ENCODE data around the gene SPDYE2B. TPM values are rescaled to one million over a fixed set of nuclear protein-coding genes. Genes with fewer than 3 reads are reported as not detected.
A peak's percentile ranks its signal among the peaks of the same experiment; 100 is the strongest.
"Not testable (repeated sequence)": the region's sequence is repeated elsewhere in the genome, so short reads cannot be mapped to it uniquely, and the experiment has no call there.

The SPDYE2B gene
- polyA plus RNA-seq, 1 donor (not counting 4 experiments of a cell fraction or from before 2014, with no cell fraction given) = not detected

- H3K9ac ChIP-seq (ENCODE audit: control insufficient read depth, extremely low read depth, insufficient read depth, low read length); H3K9me3 ChIP-seq (ENCODE audit: control insufficient read depth, low read depth, low read length); H3K36me3 ChIP-seq (ENCODE audit: control insufficient read depth in 2 of 2, extremely low read depth in 1 of 2, insufficient read depth in 2 of 2, low read length in 2 of 2); dilution Hi-C loops (cut with MboI; ENCODE audit: extremely low pct_ligation_motif_present, low sequenced_read_pairs); H2AFZ ChIP-seq (ENCODE audit: control insufficient read depth, low read length); H3K4me3 ChIP-seq (ENCODE audit: control insufficient read depth in 2 of 3, extremely low read depth in 1 of 3, insufficient read depth in 2 of 3, low read depth in 1 of 3, low read length in 3 of 3); DNase-seq (ENCODE audit: low read depth, low spot score); H3K79me2 ChIP-seq (ENCODE audit: control insufficient read depth, insufficient read depth, low read length); H3K4me2 ChIP-seq (ENCODE audit: control insufficient read depth, extremely low read depth, insufficient read depth, low read depth, low read length); H3K4me1 ChIP-seq (ENCODE audit: control insufficient read depth, extremely low read depth, insufficient read depth, low read length); H4K20me1 ChIP-seq (ENCODE audit: control insufficient read depth, extremely low read depth, insufficient read depth, low read length); H3K9me1 ChIP-seq (ENCODE audit: control insufficient read depth, extremely low read depth, insufficient read depth, low read length); H3K27me3 ChIP-seq (ENCODE audit: control insufficient read depth, extremely low read depth, insufficient read depth, low read length); H3K27ac ChIP-seq (ENCODE audit: control insufficient read depth, insufficient read depth, low read length): not testable (repeated sequence)
- peak; percentile 69 for FAIRE-seq
These were observed 39.7 kb upstream of the SPDYE2B start for GRCh38 chr7:102610441-102610840.

GRCh38 chr7:102611013-102611674, 39.0 kb upstream of the SPDYE2B start:
- H3K79me2 ChIP-seq (ENCODE audit: control insufficient read depth, insufficient read depth, low read length); dilution Hi-C loops (cut with MboI; ENCODE audit: extremely low pct_ligation_motif_present, low sequenced_read_pairs); FAIRE-seq; DNase-seq (ENCODE audit: low read depth, low spot score); H3K4me1 ChIP-seq (ENCODE audit: control insufficient read depth, extremely low read depth, insufficient read depth, low read length); H2AFZ ChIP-seq (ENCODE audit: control insufficient read depth, low read length); H3K27me3 ChIP-seq (ENCODE audit: control insufficient read depth, extremely low read depth, insufficient read depth, low read length); H3K4me2 ChIP-seq (ENCODE audit: control insufficient read depth, extremely low read depth, insufficient read depth, low read depth, low read length); H4K20me1 ChIP-seq (ENCODE audit: control insufficient read depth, extremely low read depth, insufficient read depth, low read length); H3K9me3 ChIP-seq (ENCODE audit: control insufficient read depth, low read depth, low read length); H3K9me1 ChIP-seq (ENCODE audit: control insufficient read depth, extremely low read depth, insufficient read depth, low read length); H3K9ac ChIP-seq (ENCODE audit: control insufficient read depth, extremely low read depth, insufficient read depth, low read length); H3K4me3 ChIP-seq (ENCODE audit: control insufficient read depth in 2 of 3, extremely low read depth in 1 of 3, insufficient read depth in 2 of 3, low read depth in 1 of 3, low read length in 3 of 3); H3K27ac ChIP-seq (ENCODE audit: control insufficient read depth, insufficient read depth, low read length); H3K36me3 ChIP-seq (ENCODE audit: control insufficient read depth in 2 of 2, extremely low read depth in 1 of 2, insufficient read depth in 2 of 2, low read length in 2 of 2): not testable (repeated sequence)

- H3K79me2 ChIP-seq (ENCODE audit: control insufficient read depth, insufficient read depth, low read length); H3K9ac ChIP-seq (ENCODE audit: control insufficient read depth, extremely low read depth, insufficient read depth, low read length); DNase-seq (ENCODE audit: low read depth, low spot score); H3K4me2 ChIP-seq (ENCODE audit: control insufficient read depth, extremely low read depth, insufficient read depth, low read depth, low read length); H3K4me1 ChIP-seq (ENCODE audit: control insufficient read depth, extremely low read depth, insufficient read depth, low read length); H3K9me3 ChIP-seq (ENCODE audit: control insufficient read depth, low read depth, low read length); H2AFZ ChIP-seq (ENCODE audit: control insufficient read depth, low read length); H3K9me1 ChIP-seq (ENCODE audit: control insufficient read depth, extremely low read depth, insufficient read depth, low read length); dilution Hi-C loops (cut with MboI; ENCODE audit: extremely low pct_ligation_motif_present, low sequenced_read_pairs); H3K27ac ChIP-seq (ENCODE audit: control insufficient read depth, insufficient read depth, low read length); FAIRE-seq; H4K20me1 ChIP-seq (ENCODE audit: control insufficient read depth, extremely low read depth, insufficient read depth, low read length); H3K27me3 ChIP-seq (ENCODE audit: control insufficient read depth, extremely low read depth, insufficient read depth, low read length); H3K4me3 ChIP-seq (ENCODE audit: control insufficient read depth in 2 of 3, extremely low read depth in 1 of 3, insufficient read depth in 2 of 3, low read depth in 1 of 3, low read length in 3 of 3); H3K36me3 ChIP-seq (ENCODE audit: control insufficient read depth in 2 of 2, extremely low read depth in 1 of 2, insufficient read depth in 2 of 2, low read length in 2 of 2): not testable (repeated sequence)
These were observed 38.3 kb upstream of the SPDYE2B start for GRCh38 chr7:102611675-102612325.

- not testable (repeated sequence) for H3K36me3 ChIP-seq (ENCODE audit: control insufficient read depth in 2 of 2, extremely low read depth in 1 of 2, insufficient read depth in 2 of 2, low read length in 2 of 2); H3K4me2 ChIP-seq (ENCODE audit: control insufficient read depth, extremely low read depth, insufficient read depth, low read depth, low read length)
These were observed 36.4 kb upstream of the SPDYE2B start for GRCh38 chr7:102613575-102614345.

More at GRCh38 chr7:102613575-102614345, 36.4 kb upstream of the SPDYE2B start:
- H2AFZ ChIP-seq (ENCODE audit: control insufficient read depth, low read length); H3K9me1 ChIP-seq (ENCODE audit: control insufficient read depth, extremely low read depth, insufficient read depth, low read length); H3K9ac ChIP-seq (ENCODE audit: control insufficient read depth, extremely low read depth, insufficient read depth, low read length); DNase-seq (ENCODE audit: low read depth, low spot score); H3K4me1 ChIP-seq (ENCODE audit: control insufficient read depth, extremely low read depth, insufficient read depth, low read length); H3K9me3 ChIP-seq (ENCODE audit: control insufficient read depth, low read depth, low read length); FAIRE-seq; H3K27me3 ChIP-seq (ENCODE audit: control insufficient read depth, extremely low read depth, insufficient read depth, low read length); dilution Hi-C loops (cut with MboI; ENCODE audit: extremely low pct_ligation_motif_present, low sequenced_read_pairs); H3K4me3 ChIP-seq (ENCODE audit: control insufficient read depth in 2 of 3, extremely low read depth in 1 of 3, insufficient read depth in 2 of 3, low read depth in 1 of 3, low read length in 3 of 3); H3K79me2 ChIP-seq (ENCODE audit: control insufficient read depth, insufficient read depth, low read length); H4K20me1 ChIP-seq (ENCODE audit: control insufficient read depth, extremely low read depth, insufficient read depth, low read length); H3K27ac ChIP-seq (ENCODE audit: control insufficient read depth, insufficient read depth, low read length): not testable (repeated sequence)

Measured in keratinocyte (primary cell).